SU-DHL-6 (cell line): ENCODE data around the gene DSC2.

Experiments used
- H2AFZ ChIP-seq: fragments of 200-600 bp; sonication (generic); 2 replicates; pipeline ENCODE4 v1.6.1; 2014; ENCODE audit warnings: low read depth, mild to moderate bottlenecking, moderate library complexity, mixed read lengths, antibody characterized with exemption, low read length; ENCODE audit not compliant: severe bottlenecking
- H3F3A ChIP-seq: fragments of 200-600 bp; shearing (Covaris generic); 2 replicates; pipeline ENCODE4 v1.6.0; 2016; ENCODE audit warnings: antibody characterized with exemption, mild to moderate bottlenecking; ENCODE audit not compliant: insufficient read depth
- H3K27ac ChIP-seq: fragments of 200-600 bp; sonication (generic); 2 replicates; pipeline ENCODE4 v1.5.1; 2016; ENCODE audit warnings: low read depth, mild to moderate bottlenecking, low read length, moderate library complexity, mixed read lengths
- H3K27me3 ChIP-seq: fragments of 200-600 bp; sonication (generic), shearing (Covaris generic); 2 replicates; pipeline ENCODE4 v1.6.0; 2014; ENCODE audit warnings: mild to moderate bottlenecking, low read length
- H3K36me3 ChIP-seq: fragments of 200-600 bp; sonication (generic); 2 replicates; pipeline ENCODE4 v1.6.1; 2014; ENCODE audit warnings: mild to moderate bottlenecking, low read length, mixed read lengths
- H3K4me2 ChIP-seq: fragments of 300-600, 200-600 bp; shearing (Covaris generic), sonication (generic); 2 replicates; pipeline ENCODE4 v1.6.0; 2014; ENCODE audit warnings: low read length, low read depth, mild to moderate bottlenecking; ENCODE audit not compliant: poor library complexity, severe bottlenecking
- H3K4me3 ChIP-seq: fragments of 200-600 bp; sonication (generic); 2 replicates; pipeline ENCODE4 v1.5.1; 2014; ENCODE audit warnings: antibody characterized with exemption, low read length, mild to moderate bottlenecking, mixed read lengths; ENCODE audit not compliant: insufficient read depth, poor library complexity, severe bottlenecking
- H3K79me2 ChIP-seq: fragments of 200-600 bp; sonication (generic); 2 replicates; pipeline ENCODE4 v1.6.1; 2014; ENCODE audit warnings: mild to moderate bottlenecking, low read length, moderate library complexity; ENCODE audit not compliant: insufficient read depth
- H3K9ac ChIP-seq: fragments of 200-600 bp; sonication (generic); 2 replicates; pipeline ENCODE4 v1.7.0; 2014; ENCODE audit warnings: mild to moderate bottlenecking, low read length
- H3K9me2 ChIP-seq: fragments of 200-600 bp; sonication (generic); replicated peaks from 2 replicates; pipeline ENCODE4 v1.6.1; 2014; ENCODE audit warnings: low read length; ENCODE audit not compliant: insufficient read depth
- H3K9me3 ChIP-seq: fragments of 200-600 bp; sonication (generic); 2 replicates; pipeline ENCODE4 v1.6.1; 2014; ENCODE audit warnings: low read length, mixed read lengths; ENCODE audit not compliant: insufficient read depth
- H4K20me1 ChIP-seq: fragments of 200-600 bp; sonication (generic); 2 replicates; pipeline ENCODE4 v1.6.1; 2014; ENCODE audit warnings: low read depth, mild to moderate bottlenecking, antibody characterized with exemption, low read length, moderate library complexity, mixed read lengths
- EZH2phosphoT487 ChIP-seq: fragments of 200-600 bp; sonication (generic), shearing (Covaris generic); conservative IDR thresholded peaks from 2 replicates; pipeline ENCODE4 v1.6.1; 2018; ENCODE audit warnings: mild to moderate bottlenecking, antibody characterized with exemption, low read length, moderate library complexity, mixed read lengths
- TF ChIP-seq, protein P1 (sequence below): fragments of 200-600 bp; sonication (generic); IDR thresholded peaks from one replicate; pipeline ENCODE4 v1.5.1; 2017; ENCODE audit warnings: antibody characterized with exemption, mild to moderate bottlenecking, low read length, moderate library complexity; ENCODE audit not compliant: insufficient read depth, poor library complexity, severe bottlenecking

Gene DSC2

DNA sequence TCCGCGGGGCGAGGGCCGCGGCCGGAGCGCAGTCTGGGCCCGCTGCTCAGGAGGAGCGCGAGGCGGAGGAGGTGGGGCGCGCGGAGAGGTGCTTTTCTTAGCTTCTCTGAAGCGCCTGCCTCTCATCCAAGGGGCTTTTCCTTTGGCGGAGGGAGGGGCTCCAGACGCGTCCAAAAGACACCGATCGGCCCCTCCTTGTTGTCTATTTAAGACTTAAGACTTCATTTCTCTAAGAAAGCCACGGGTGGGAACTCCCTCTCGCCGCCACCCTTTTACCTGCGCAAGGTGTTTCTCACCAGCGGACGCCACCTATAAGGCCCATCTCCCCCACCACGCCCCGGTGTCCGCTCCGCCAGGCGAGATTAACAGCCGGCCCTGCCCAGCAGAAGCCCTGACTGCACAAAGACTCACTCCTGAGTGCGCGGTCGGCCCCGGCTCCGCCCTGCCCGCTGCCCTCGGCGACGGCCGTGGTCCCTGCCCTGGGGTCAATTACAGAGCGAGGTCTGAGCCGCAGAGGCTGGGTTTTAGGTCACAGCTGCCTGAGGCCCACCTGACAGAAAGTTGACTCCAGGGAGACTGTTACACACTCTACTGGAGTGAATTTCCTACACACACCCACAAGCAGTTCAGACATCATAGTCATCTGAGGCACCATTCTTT is at the start of gene DSC2:
Gene DSC2, minus strand, starts transcription at position 397 of the 660 bp plus-strand sequence. CDS start 450 bp downstream, outside the sequence.
- H3K4me2 ChIP-seq = no peak within 1 kb of the TSS
- H3K4me3 ChIP-seq = no peak within 1 kb of the TSS
- H2AFZ ChIP-seq = no peak within 1 kb of the TSS
- H3K79me2 ChIP-seq = no peaks in the 10 kb centered on the region
- H3K9me2 ChIP-seq = no peaks in the 10 kb centered on the region
- no peak within 1 kb of the TSS for H3K27ac ChIP-seq
- H3K9me3 ChIP-seq = no peaks in the 10 kb centered on the region
- H4K20me1 ChIP-seq = no peaks in the 10 kb centered on the region
- TF ChIP-seq EZH2phosphoT487 = no peak
- TF ChIP-seq, protein P1, sequence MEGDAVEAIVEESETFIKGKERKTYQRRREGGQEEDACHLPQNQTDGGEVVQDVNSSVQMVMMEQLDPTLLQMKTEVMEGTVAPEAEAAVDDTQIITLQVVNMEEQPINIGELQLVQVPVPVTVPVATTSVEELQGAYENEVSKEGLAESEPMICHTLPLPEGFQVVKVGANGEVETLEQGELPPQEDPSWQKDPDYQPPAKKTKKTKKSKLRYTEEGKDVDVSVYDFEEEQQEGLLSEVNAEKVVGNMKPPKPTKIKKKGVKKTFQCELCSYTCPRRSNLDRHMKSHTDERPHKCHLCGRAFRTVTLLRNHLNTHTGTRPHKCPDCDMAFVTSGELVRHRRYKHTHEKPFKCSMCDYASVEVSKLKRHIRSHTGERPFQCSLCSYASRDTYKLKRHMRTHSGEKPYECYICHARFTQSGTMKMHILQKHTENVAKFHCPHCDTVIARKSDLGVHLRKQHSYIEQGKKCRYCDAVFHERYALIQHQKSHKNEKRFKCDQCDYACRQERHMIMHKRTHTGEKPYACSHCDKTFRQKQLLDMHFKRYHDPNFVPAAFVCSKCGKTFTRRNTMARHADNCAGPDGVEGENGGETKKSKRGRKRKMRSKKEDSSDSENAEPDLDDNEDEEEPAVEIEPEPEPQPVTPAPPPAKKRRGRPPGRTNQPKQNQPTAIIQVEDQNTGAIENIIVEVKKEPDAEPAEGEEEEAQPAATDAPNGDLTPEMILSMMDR = no peak
- H3K9ac ChIP-seq = no peak within 1 kb of the TSS
- no peaks in the 10 kb centered on the region for H3F3A ChIP-seq
- H3K36me3 ChIP-seq = no peaks in the 10 kb centered on the region
- no peaks in the 10 kb centered on the region for H3K27me3 ChIP-seq

DNA sequence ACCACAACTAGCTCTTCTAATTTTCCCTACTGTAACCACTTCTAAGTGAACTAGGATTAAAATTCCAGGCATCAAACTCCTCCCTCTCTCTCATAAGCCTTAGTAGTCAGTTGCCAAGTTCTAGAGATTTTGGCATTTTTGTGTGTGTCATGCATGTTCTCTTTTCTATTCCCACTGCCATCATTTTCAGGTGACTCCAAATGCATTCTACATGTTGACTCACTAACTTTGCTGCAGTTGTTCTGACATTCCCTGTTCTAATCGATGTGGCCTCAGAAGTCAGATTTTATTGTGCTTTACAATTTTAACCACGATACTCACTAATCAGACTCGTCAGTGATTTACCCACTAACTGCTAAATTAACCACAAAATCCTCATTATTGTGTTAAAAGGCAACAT is 47.1 kb upstream of the DSC2 start:
- H3K4me3 ChIP-seq = no peak overlapping the region
- H3K4me2 ChIP-seq = no peak overlapping the region
- no peaks in the 10 kb centered on the region for H3F3A ChIP-seq
- H3K79me2 ChIP-seq = no peaks in the 10 kb centered on the region
- no peak overlapping the region for H2AFZ ChIP-seq
- no peak for TF ChIP-seq EZH2phosphoT487
- TF ChIP-seq, protein P1 = no peak
- no peaks in the 10 kb centered on the region for H4K20me1 ChIP-seq
- H3K9me3 ChIP-seq = 0 out of 2 replicates have a peak, but pooled peaks cover 5% of the 10 kb centered on the region
- no peaks in the 10 kb centered on the region for H3K36me3 ChIP-seq
- no peak overlapping the region for H3K9ac ChIP-seq
- no peaks in the 10 kb centered on the region for H3K27me3 ChIP-seq
- no peaks in the 10 kb centered on the region for H3K9me2 ChIP-seq
- no peak overlapping the region for H3K27ac ChIP-seq

DNA sequence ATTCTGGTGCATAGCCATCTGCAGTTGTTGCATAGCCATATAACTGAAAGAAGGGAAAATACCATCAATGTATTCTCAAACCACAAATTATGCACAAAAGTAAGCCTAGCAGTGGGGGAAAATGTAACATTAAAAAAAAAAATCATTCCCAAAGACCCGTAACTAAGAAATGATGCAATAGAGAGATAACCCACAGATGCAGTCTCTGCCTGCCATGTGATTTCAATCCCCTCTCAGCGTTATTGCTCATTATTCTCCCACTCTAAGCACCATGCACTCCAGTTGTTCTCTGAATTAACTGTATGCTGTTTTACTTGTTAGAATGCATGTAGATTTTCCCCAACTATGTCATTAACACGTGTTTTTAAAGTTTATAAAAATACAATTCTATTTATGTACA is 46.4 kb upstream of the DSC2 start:
- H3K27ac ChIP-seq = no peak overlapping the region
- no peaks in the 10 kb centered on the region for H3F3A ChIP-seq
- no peak overlapping the region for H3K4me2 ChIP-seq
- H4K20me1 ChIP-seq = no peaks in the 10 kb centered on the region
- no peaks in the 10 kb centered on the region for H3K36me3 ChIP-seq
- no peaks in the 10 kb centered on the region for H3K9me2 ChIP-seq
- no peak overlapping the region for H2AFZ ChIP-seq
- H3K27me3 ChIP-seq = no peaks in the 10 kb centered on the region
- TF ChIP-seq, protein P1 = no peak
- TF ChIP-seq EZH2phosphoT487 = no peak
- H3K9ac ChIP-seq = no peak overlapping the region
- H3K9me3 ChIP-seq = 0 out of 2 replicates have a peak, but pooled peaks cover 5% of the 10 kb centered on the region
- H3K4me3 ChIP-seq = no peak overlapping the region
- no peaks in the 10 kb centered on the region for H3K79me2 ChIP-seq
